A673 (cell line): ENCODE measurements around the gene KLF7.
"Not testable (repeated sequence)": the region's sequence is repeated elsewhere in the genome, so short reads cannot be mapped to it uniquely, and the experiment has no call there.

Experiments used
- EZH2 ChIP-seq: fragments of 200-600 bp; sonication (generic); IDR thresholded peaks from 2 replicates; pipeline ENCODE4 v1.6.1; 2017; ENCODE audit warnings: borderline replicate concordance, low read depth, mild to moderate bottlenecking, mixed read lengths, antibody characterized with exemption, low read length; ENCODE audit not compliant: poor library complexity, severe bottlenecking
- TF ChIP-seq, protein P1 (sequence below): fragments of 300-800, 200-600 bp; sonication (generic); conservative IDR thresholded peaks from 2 replicates; pipeline ENCODE4 v1.5.1; 2017; ENCODE audit warnings: low read depth, mild to moderate bottlenecking, antibody characterized with exemption, low read length, moderate library complexity, mixed read lengths

DNA sequence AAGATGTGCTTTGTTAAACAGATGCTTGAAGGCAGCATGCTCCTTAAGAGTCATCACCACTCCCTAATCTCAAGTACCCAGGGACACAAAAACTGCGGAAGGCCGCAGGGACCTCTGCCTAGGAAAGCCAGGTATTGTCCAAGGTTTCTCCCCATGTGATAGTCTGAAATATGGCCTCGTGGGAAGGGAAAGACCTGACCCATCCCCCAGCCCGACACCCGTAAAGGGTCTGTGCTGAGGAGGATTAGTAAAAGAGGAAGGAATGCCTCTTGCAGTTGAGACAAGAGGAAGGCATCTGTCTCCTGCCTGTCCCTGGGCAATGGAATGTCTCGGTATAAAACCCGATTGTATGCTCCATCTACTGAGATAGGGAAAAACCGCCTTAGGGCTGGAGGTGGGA, 128.7 kb downstream of the KLF7 start:
- TF ChIP-seq, protein P1, sequence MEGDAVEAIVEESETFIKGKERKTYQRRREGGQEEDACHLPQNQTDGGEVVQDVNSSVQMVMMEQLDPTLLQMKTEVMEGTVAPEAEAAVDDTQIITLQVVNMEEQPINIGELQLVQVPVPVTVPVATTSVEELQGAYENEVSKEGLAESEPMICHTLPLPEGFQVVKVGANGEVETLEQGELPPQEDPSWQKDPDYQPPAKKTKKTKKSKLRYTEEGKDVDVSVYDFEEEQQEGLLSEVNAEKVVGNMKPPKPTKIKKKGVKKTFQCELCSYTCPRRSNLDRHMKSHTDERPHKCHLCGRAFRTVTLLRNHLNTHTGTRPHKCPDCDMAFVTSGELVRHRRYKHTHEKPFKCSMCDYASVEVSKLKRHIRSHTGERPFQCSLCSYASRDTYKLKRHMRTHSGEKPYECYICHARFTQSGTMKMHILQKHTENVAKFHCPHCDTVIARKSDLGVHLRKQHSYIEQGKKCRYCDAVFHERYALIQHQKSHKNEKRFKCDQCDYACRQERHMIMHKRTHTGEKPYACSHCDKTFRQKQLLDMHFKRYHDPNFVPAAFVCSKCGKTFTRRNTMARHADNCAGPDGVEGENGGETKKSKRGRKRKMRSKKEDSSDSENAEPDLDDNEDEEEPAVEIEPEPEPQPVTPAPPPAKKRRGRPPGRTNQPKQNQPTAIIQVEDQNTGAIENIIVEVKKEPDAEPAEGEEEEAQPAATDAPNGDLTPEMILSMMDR = not testable (repeated sequence)
- not testable (repeated sequence) for TF ChIP-seq EZH2
